Fibroblast of lung (primary cell): ENCODE data around the gene NOL4L.

Experiments used
- CTCF ChIP-seq, 2 donors: IDR thresholded peaks in 1 of 2; conservative IDR thresholded peaks in 1 of 2; 1 replicate in 1 of 2; 2 replicates in 1 of 2; pipeline ENCODE4 v1.5.1; 2011 to 2012; ENCODE audit warnings: low read length in 2 of 2, control low read depth in 1 of 2, inconsistent platforms in 1 of 2, low read depth in 1 of 2, mild to moderate bottlenecking in 1 of 2
- EZH2 ChIP-seq: IDR thresholded peaks from 2 replicates; pipeline ENCODE4 v1.5.1; 2012; ENCODE audit warnings: low read length, control low read depth, mild to moderate bottlenecking; ENCODE audit errors: missing control alignments

- TF ChIP-seq CTCF (conservative IDR thresholded peaks at IDR 0.05 in 1 of 2, IDR thresholded peaks at IDR 0.05 in 1 of 2; ENCODE audit: low read depth in 1 of 2, low read length in 2 of 2) (no peak), EZH2 (no peak)
These were observed 13.5 kb upstream of the NOL4L start for GRCh38 chr20:32598606-32599005.
